SW 1271 (cell line): Measurements from ENCODE around the gene MACROD2.

Experiments used
- DNase-seq, 2 experiments: peaks; one replicate each; lab custom pipeline; 2025; lab: John Stamatoyannopoulos, UW

Gene MACROD2

DNA sequence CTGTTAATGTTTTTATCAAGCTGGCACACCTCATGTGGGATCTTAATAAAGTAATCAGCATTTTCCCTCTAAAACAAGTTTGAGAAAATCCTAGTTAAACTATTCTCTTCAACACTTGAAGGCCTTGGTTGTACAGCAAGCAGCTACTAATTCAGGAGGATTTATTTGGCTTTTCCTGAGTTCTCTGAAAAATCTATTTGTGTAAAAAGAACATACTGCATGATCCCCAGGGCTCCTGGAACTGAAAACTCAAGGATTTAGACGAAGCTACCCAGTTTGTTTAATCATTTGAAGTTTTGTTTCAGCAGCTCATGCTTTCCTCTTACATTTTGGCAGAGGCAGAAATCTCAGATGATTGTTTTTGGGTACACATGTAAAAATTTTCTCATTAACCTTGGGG is 651.7 kb downstream of the MACROD2 start:
- no peak for DNase-seq

DNA sequence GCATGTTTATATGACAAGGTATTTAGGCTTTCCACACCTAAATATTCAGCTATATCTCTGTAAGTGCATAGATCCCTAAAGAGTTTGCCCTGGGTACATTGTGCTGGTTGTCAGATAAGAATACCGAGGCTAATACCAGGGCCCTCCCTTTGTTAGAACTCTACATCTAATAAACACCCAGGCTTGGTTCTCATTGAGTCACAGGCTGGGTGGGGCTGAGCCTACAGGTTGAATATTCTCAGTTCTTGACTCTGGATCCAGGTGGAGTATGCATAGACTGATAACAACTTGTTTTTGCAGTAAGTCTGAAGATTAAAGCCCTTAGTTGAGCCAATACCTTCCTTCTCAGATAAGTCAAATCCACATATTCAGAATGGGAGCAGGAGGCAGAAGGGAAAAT is 654.3 kb downstream of the MACROD2 start:
- DNase-seq = no peak

DNA sequence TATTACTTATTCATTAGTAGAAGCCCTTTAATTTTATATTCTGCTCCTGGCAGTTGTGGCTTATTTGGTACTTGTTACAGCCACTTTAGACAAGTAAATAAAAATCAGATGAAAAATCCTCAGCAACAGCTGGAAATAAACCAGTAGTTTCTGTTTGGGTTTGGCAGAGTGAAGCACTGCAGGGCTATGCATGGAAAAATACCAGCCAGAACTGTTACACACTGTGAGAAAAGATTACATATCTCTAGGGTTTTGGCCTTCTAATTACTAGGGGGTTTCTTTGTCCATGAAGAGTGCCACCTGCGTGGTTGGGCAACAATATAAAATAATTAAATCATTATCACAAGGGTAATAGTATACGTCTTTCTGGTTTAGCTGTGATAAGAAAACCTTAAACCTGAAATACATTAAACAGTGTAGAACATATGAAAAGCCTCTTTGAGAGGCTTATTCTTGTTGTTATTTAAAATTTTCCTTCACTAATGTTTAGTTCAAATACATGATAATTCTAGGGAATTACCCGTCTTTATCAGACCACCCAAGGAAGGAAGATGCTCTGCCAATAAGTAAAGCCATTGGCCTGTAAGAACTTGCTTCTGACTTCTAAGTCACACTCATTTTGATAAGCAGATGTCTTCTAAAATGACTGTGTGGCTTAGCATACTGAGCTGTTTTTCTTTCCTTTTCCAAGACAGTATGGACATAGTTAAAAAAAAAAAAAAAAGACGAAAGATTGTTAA is 662.1 kb downstream of the MACROD2 start:
- no peak for DNase-seq

DNA sequence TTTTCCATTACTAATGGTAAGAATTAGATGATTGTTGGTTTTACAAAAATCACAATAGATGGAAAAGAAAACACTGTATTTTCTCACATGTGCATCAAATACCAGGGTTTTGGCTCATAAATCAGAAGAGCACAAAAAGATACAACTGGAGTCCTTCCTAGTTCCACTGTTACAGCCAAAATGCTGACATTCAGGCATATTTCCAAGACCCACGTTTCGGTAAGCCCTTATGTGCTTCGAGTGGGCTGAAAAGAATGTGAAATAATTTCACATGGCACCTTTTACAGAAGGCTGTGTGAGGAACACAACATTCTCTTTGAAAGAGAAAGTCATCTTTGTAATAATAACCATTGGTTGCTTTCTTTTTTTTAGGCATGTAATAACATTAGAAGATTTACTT is 668.8 kb downstream of the MACROD2 start:
- DNase-seq = no peak

DNA sequence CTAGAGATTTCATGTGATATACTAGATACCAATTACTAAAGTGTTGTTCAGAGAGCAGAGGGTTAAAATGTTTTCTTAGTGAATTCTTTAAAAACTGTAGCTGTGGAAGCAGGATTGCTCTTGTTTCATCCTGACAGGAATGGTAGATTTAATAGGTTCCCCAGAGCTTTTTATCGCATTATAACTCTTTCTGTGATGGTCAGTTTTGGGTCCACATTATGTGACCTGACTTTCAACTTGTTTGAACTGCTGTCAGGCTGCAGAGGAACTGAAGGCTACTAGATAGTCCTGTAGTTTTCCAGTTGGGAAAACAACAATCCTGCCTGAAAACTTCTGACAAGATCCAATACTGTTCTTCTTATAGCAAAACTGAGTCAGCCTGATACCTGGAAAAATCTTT is 671.4 kb downstream of the MACROD2 start:
- no peak for DNase-seq

DNA sequence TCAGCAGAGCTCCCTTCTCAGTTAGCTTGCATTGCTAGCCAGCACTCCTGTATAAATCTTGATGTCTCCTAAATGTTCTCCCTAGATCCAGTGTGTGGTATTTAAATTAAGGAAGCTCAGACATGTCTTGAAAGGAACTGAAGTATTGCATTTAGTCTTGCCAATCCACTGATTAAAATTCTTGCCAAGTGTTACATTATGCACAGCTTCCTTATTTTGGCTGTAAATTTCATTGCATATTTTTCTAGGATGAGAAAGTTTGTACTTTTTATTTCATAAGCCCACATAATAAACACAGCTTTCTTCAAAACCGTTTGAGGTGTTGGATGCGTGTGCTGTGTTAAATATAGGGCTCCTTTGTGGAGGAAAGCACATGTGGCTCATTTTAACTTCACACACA is 671.9 kb downstream of the MACROD2 start:
- no peak for DNase-seq

DNA sequence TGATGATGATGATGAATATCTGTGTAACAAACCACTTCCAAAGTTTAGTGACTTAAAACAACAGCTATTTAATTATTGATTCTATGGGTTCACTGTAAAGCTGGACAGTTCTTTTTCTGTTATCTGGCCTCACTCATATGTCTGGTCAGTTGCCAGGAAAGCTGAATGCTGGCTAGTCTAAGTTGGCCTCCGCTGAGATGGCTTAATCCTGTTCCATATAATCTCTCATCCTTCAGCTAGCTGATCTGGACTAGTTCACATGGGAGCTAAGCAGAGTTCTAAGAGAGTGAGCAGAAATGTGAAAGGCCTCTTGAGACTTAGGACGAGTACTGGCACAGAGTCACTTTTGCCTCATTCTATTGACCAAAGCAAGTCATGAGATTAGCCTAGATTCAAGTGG is 676.8 kb downstream of the MACROD2 start:
- no peak for DNase-seq

DNA sequence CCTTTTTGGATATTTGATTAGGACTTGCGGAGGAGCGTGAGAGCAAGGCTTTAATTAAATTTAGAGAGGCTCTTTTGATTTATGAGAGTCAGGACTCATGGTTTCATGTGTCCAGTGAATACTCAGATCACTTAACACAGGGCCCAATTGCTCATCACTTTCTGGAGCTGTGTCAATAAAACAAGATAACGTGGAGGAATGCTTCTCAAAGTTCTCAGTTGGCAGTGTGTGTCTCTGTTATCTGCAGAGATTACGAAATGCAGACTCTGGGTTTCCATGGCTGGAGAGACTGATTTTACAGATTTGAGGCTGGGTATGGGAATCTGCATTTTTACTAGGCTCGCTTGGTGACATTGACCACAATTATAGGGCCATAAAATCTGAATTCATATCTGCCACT is 677.8 kb downstream of the MACROD2 start:
- DNase-seq = no peak

DNA sequence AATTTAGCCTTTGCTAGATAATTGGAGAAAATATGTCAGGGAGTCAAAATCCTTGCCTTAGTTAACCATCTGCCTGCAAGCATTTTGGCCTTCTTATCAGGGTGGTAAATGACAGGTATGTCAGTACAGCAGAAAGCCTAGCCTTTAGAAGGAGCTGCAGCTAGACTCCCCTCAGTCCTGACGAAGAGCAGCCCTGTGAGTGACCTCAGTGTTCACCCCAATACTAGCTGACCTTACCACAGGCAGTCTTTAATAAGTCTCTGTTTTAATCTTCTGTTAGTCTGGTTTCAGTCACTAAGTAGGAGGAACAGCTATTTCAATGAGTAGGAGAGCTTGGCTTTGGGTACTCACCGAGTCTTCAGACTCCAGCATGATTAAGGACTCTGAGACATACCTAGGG is 682.1 kb downstream of the MACROD2 start:
- no peak for DNase-seq

DNA sequence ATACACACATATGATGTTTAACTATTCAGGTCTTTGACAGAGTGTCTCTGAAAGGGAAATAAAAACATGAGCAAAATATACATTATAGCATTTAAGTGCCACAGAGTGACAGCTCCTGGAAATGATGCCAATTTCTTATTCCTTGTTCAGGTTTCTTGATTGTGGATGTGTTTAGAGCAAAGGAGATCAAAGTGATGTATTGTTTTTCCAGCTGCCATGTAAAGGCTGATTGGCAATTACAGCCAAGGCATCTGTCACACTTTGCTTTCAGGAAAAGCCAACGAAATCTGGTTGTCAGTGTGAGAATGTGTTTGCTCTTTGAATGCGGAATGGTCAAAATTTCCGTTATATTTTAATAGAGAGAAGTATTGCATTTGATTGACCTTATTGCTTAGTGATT is 689.9 kb downstream of the MACROD2 start:
- DNase-seq = no peak

DNA sequence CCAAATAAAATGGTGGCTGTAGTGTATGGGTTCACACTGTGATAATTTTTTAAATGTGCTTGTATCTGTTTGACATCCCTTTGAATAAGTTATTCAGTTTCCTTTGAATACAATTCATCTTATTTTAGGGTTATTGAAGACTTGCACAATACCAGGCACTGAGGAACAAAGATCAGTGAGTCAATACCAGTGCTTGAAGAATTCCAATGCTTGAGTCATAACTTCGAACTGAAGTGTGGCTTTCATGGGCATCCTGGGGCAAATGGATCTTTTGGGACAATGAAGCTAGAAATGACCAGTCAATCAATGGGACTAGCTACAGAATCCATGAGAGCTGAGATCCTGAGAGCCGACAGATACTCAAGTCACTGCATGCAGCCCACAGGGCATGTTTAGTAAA is 692.0 kb downstream of the MACROD2 start:
- no peak for DNase-seq

DNA sequence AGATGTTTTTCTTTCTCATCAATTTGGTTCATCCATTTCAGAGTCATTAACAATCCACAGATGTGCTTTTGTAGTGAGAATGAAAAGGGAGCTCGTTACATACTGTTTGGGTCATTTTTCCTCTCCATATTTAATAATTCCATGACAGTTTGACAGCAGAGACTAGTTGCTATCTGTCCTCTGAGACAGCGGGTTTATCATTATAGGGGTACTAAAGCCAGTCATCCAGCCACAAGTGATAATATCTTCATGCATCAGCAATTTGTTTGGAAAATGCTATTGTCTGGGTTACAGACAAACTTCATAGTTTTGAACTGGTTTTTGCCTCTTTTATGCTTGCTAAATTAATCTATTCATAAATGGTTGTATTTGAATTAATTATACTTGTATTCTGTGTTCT is 692.7 kb downstream of the MACROD2 start:
- no peak for DNase-seq

DNA sequence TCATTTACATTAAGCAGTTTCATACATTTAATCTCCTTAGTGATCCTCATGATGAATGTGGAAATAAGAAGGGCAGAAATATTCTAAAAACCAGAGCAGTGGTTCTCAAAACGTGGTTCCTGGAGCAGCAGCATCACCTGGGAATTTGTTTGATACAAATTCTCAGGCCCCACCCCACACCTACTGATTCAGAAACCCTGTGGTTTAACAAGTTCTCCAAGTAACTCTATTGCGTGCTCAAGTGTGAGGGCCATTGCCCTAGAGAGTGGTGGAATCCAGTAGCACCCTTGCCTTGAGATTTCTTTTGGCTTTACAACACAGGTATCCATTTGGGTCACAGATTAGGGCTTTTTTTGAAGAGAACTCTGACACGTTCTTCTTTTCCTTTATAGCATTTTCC is 696.7 kb downstream of the MACROD2 start:
- no peak for DNase-seq

DNA sequence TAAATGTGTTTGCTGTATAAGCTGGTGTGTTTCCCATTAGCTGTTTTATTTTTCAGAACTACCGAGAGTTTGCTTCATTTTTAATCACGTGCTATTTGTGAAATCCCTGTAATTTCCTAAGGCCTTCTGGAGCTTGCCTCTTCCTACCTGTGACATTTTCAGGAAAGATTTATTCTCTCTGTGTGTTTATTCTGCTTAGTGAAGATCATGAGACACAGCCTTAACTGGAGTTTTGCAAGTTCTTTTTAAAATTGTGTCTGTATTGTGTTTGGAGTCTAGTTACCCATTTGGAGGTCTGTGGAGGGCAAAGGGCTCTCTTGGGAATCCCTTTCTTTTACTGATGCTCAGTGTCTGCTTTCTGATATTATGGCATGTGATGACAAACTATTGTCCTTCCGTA is 701.2 kb downstream of the MACROD2 start:
- DNase-seq = no peak

DNA sequence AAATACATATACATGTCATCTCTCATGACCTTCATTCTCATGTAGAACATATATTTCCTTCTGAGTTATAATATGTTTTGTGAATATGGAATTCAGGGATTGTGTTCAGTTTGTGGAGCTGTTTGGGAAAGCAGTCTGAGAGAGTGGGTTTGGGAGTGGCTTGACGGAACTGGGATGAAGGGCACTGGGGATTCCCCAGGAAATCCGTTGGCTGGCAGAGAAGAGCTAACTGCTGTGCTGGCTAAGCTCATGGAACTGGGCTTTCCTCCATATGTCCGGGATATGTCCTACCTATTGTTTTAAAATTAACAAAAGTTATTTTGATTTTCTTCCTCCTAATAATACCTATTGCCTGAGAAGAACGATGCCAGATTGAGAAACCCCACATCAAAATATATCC is 701.6 kb downstream of the MACROD2 start:
- no peak for DNase-seq

DNA sequence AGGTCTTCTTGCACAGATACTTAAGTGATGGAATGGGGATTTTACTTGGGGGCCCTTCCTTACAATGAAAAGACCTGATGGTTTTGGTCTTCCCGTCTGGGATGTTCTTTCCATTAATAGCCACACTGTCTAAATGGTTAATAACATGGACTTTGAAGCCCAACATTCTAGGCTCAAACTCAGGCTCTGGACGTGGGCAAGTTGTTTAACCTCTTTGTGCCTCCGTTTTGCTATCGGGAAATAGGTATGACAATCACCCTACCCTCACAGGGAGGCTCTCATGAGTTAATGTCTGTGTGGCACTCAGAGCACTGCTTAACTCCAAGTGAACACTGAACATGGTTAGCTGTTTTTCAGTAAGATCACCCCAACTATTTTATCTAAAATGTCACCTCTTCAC is 702.8 kb downstream of the MACROD2 start:
- no peak for DNase-seq

DNA sequence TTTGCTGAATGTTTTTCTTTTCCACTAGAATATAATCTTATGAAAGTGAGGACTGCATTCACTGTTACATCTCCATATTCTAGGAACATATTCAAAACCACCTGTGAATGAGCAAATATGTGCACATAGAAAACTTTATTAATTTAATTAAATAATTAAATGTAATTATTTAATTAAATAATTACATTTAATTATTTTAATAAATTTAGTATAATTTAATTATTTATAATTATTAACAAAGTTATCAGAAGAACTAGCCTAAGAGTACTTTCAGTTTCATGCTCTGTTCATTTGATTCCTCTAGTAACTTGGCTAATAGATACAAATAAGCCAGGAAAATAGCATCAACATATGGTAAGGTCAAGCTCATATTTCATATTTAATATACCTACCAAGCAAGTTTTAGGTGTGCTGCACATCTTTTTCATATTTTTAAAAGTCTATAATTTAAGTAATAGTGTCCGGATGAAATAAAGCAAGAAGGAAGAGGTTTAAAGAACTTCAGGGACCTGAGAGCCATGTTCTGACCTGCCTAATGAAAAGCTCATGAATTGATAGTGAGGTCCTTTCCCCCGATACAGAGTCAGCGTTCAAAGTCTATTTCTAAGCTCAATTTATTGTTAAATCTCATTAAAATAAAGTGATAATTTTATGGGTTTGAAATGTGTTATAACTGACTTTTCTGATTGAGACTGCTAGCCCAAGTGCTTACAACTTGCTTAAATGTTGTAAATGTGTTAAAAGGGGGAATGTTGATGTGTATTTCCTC is 703.5 kb downstream of the MACROD2 start:
- no peak for DNase-seq

DNA sequence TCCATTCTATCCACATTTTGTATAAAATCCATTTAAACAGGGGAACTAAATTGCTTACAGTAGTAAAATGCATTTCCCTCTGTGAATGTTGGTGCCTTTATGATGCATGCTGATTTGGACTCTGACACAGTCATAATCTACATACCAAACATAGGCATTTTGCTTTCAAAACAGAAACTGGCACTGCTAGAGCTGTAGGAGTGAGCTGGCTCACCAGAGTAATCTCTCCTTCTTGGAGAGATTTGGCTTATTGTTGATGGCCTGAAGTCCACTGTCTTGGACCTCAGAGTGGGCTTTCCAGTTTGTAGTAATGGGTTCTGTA is 705.3 kb downstream of the MACROD2 start:
- DNase-seq = no peak

DNA sequence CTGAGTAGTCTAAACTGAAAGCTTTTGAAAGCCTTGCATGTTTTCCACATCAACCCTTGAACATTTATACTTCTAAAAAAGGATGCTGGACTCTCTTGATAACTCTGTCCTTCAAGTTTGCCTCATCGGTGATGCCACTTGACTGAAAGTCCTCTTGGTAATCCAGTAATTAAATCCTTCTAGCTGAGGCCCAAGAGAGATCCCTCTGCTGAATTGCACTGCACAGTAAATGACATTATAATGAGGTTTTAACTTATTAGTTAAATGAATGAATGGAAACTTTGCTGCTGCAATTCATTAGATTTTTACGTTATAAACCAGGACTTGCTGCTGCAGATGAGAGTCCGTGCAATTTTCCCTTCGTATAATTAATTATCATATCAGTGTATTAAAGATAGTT is 706.0 kb downstream of the MACROD2 start:
- no peak for DNase-seq

DNA sequence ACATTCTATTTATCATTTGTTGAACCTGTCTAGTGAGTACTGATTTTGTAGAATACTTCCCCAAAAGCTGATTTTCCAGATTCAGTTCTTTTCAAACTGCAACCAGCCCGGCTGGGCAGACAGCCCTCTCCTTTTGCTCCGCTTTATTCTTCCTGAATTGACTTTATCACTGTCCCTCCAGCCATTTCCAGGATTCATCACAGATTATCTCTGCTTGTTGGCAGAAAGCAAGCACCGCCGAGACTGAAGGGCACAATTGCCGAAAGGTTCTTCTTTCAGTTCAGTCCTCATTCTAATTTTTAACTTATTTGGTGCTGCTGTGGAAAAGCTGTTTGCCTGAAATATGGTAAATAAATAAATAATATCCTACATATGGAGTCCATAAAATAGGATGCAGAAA is 711.2 kb downstream of the MACROD2 start:
- no peak for DNase-seq

DNA sequence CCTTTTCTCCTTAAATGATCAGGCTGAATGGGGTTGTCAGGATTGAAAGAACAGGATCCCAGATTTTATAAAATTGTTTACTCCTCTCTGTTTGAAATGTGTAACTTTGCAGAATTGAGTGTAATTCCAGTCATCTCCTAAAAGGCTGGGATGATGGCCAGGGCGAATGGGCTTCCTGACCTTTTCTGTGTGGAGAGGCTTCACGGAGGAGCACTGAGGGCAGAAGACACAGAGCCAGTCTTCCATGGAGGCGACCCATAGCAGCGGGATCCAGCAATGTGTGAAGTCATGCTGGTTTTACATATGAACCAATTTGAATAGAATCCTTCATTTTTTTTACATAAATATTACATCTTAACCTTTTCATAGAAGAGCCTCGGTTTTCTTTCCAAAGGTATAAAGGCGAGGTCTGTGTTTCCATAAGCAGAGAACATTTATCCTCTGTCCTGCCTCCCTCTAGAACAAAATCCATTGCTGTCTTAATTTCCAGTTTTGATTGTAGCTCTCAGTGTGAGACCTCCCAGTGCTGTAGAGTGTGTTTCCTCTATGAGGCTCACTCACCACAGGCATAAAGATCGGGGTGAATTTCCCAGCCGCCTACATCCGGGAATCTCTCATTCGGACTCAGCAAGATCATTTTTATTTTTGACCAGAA is 711.8 kb downstream of the MACROD2 start:
- no peak for DNase-seq

DNA sequence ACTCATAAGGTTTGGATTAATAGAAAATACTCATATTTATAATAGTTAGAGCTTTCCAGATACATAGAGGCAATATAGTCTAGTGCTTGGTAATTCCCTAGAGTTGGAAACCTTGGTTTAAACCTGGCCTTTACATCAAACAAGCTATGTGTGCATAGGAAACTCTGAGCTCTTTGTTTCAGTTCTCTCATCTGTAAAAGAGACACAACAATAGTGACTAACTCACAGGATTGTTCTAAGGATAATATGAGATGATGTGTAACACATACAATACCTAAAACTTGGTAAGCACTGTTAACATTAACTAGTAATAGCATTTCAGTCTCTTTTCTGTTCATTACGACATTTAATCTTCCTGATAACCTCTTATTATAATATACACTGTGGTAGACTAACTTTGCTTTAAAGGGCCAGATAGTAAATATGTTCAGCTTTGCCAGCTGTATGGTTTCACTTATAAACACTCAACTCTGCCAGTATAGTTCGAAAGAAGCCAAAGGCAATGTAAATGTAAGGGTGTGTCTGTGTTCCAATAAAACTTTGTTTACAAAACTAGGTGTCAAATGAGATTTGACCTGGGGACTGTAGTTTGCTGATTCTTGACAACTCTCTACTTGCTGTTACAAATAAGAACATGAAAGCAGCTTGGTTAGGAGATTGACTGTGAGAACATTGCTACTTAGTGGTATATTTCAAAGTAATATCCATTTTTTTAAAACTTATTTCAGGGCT is 712.7 kb downstream of the MACROD2 start:
- no peak for DNase-seq

DNA sequence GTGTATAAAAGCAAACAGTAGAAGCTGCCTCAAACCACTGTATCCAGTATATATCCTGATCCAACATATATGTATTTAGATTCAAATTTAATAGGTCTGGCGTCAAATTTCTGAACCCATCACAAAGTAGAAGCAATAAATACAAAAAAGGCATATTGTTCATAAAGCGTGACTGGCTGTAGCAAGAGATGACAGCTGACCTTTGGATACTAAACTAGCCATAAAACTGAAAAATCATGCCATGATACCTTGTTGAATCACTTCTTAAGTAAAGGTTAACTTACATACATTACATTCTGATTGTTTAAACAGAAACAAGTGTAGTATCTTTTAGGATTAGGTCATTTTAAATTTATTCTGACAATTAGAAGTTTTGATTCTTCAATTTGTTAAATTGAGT is 714.1 kb downstream of the MACROD2 start:
- no peak for DNase-seq
